PFSK-1 (cell line): ENCODE measurements around the gene DIAPH2.

ENCODE experiments used
- FOXP2 ChIP-seq: optimal IDR thresholded peaks from 2 replicates; pipeline ENCODE3; 2011; ENCODE audit warnings: borderline replicate concordance, control low read depth, inconsistent platforms; ENCODE audit not compliant: insufficient read depth; ENCODE audit errors: extremely low read length, extremely low read depth
- POLR2AphosphoS5 ChIP-seq: IDR thresholded peaks from 2 replicates; pipeline ENCODE4 v1.6.1; 2012; ENCODE audit warnings: low read depth, mild to moderate bottlenecking, control low read depth, low read length, moderate library complexity
- SIN3A ChIP-seq: IDR thresholded peaks from 2 replicates; pipeline ENCODE4 v1.6.1; 2012; ENCODE audit warnings: mild to moderate bottlenecking, low read length, moderate library complexity, borderline replicate concordance; ENCODE audit not compliant: insufficient read depth
- TAF1 ChIP-seq: IDR thresholded peaks from 2 replicates; pipeline ENCODE4 v1.6.1; 2012; ENCODE audit warnings: low read length, control low read depth, borderline replicate concordance; ENCODE audit not compliant: insufficient read depth
- TF ChIP-seq, protein P1 (sequence below), 2 experiments: IDR thresholded peaks; 2 replicates each; pipeline versions ENCODE4 v1.6.1 to v1.8.0; 2011 to 2012; ENCODE audit warnings: low read depth in 2 of 2, low read length in 2 of 2, control low read depth in 1 of 2, inconsistent platforms in 1 of 2, mild to moderate bottlenecking in 1 of 2, moderate library complexity in 1 of 2; ENCODE audit not compliant: insufficient read depth in 1 of 2

Gene DIAPH2

DNA sequence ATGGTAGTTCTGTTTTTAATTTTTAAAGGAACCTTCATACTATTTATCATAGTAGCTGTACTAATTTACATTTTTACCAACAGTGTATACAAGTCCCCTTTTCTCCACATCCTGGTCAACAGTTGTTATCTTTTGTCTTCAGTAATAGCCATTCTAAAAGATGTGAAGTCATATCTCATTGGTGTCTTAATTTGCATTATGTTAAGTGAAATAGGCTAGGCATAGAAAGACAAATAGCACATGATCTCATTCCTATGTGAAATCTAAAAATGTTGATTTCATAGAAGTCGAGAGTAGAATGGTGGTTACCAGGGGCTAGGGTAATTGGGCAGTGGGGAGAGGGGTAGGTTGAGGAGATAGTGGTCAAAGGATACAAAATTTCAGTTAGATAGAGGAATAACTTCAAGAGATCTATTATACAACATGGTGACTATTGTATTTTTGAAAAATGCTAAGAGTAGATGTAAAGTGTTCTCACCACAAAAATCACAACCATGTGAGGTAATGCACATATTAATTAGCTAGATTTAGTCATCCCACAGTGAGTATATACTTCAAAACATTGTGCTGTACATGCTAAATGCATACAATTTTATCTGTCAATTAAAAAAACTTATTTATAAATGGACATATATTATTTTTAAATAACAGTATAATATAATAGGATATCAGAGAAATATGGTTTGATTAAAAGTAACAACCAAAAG is 58.9 kb downstream of the DIAPH2 start:
- TF ChIP-seq FOXP2: no peak
- no peak for TF ChIP-seq POLR2AphosphoS5
- TF ChIP-seq TAF1: no peak
- TF ChIP-seq SIN3A: no peak
- TF ChIP-seq, protein P1, sequence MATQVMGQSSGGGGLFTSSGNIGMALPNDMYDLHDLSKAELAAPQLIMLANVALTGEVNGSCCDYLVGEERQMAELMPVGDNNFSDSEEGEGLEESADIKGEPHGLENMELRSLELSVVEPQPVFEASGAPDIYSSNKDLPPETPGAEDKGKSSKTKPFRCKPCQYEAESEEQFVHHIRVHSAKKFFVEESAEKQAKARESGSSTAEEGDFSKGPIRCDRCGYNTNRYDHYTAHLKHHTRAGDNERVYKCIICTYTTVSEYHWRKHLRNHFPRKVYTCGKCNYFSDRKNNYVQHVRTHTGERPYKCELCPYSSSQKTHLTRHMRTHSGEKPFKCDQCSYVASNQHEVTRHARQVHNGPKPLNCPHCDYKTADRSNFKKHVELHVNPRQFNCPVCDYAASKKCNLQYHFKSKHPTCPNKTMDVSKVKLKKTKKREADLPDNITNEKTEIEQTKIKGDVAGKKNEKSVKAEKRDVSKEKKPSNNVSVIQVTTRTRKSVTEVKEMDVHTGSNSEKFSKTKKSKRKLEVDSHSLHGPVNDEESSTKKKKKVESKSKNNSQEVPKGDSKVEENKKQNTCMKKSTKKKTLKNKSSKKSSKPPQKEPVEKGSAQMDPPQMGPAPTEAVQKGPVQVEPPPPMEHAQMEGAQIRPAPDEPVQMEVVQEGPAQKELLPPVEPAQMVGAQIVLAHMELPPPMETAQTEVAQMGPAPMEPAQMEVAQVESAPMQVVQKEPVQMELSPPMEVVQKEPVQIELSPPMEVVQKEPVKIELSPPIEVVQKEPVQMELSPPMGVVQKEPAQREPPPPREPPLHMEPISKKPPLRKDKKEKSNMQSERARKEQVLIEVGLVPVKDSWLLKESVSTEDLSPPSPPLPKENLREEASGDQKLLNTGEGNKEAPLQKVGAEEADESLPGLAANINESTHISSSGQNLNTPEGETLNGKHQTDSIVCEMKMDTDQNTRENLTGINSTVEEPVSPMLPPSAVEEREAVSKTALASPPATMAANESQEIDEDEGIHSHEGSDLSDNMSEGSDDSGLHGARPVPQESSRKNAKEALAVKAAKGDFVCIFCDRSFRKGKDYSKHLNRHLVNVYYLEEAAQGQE (IDR thresholded peaks at IDR 0.05; ENCODE audit: insufficient read depth in 1 of 2, low read depth in 2 of 2, low read length in 2 of 2): no peak

DNA sequence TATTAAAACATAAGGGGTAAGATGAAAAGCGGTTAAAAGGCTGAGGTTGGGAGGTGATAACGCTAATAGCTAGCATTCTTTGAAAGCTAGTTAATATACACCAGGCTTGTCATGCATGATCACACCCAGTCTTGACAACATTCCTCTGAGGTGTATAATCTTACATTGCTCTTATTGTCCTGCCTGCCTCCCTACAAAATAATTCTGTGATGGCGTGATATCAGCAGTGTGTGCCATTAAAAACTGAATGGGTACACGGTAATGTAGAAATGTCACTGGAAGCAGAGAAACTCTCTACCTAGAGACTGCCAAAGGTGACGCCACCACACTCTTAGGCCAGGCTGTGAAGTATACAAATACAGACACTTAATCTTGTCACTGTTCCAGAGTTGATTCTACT is 68.1 kb downstream of the DIAPH2 start:
- TF ChIP-seq SIN3A (no peak), POLR2AphosphoS5 (no peak), FOXP2 (no peak), TAF1 (no peak)
- TF ChIP-seq, protein P1 (IDR thresholded peaks at IDR 0.05; ENCODE audit: insufficient read depth in 1 of 2, low read depth in 2 of 2, low read length in 2 of 2): no peak

DNA sequence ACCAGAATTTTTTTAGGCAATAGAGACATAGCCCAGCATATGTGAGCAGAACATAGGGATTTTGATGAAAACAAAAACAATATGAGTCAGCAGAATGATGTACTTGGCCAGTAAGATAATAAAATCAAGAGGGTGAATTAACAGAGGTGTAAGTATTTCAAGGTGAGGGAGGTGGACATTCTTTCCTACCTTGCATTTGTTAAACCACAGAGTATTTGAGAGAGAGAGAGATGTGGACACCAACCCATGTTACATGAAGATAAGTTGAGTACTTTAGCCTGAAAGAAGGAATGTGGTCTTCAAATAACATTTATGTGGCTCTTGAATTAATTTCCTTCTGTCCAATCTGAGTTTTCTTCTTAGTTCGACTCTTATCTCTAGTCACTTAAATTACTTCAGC is 68.6 kb downstream of the DIAPH2 start:
- no peak for TF ChIP-seq POLR2AphosphoS5
- TF ChIP-seq, protein P1 (IDR thresholded peaks at IDR 0.05; ENCODE audit: insufficient read depth in 1 of 2, low read depth in 2 of 2, low read length in 2 of 2): no peak
- no peak for TF ChIP-seq SIN3A

DNA sequence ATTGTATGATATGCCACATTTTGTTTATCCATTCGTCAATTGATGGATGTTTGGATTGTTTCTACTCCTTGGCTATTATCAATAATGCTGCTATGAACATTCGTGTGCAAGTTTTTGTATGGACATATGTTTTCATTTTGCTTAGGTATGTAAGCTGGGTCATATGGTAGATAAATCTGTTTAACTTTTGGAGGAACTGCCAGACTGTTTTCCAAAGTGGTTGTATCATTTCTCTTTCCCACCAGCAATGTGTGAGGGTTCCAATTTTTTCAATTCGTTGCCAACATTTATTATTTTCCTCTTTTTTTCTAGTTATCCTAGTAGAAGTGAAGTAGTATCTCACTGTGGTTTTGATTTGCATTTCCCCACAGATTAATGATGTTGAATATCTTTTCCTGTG is 71.8 kb downstream of the DIAPH2 start:
- no peak for TF ChIP-seq SIN3A
- no peak for TF ChIP-seq FOXP2
- no peak for TF ChIP-seq TAF1
- TF ChIP-seq, protein P1 (IDR thresholded peaks at IDR 0.05; ENCODE audit: insufficient read depth in 1 of 2, low read depth in 2 of 2, low read length in 2 of 2): no peak
- TF ChIP-seq POLR2AphosphoS5: no peak

DNA sequence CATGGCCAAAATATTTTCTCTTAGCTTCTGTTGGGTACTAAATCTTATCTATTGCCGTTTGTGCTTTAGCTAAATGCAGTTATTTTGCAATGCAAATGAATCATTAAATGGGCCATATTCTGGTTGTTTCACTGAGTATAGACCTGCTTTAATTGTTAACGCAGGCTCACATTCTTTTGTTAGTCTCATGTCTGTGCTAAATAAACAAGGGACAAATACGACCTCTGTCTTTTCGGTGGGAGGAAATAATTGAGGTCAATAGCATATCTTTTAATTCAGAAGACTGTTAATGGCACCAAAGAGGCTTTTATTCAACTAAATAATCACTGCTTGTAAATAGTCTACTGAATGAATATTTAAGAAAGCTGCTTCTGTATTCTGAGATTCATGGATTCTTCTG is 76.9 kb downstream of the DIAPH2 start:
- TF ChIP-seq, protein P1 (IDR thresholded peaks at IDR 0.05; ENCODE audit: insufficient read depth in 1 of 2, low read depth in 2 of 2, low read length in 2 of 2): no peak
- TF ChIP-seq SIN3A: no peak
- no peak for TF ChIP-seq FOXP2
- TF ChIP-seq POLR2AphosphoS5: no peak
- no peak for TF ChIP-seq TAF1
